ENCODE data around the gene RAI2. TPM values are rescaled to one million over a fixed set of nuclear protein-coding genes. Genes with fewer than 3 reads are reported as not detected.

RAI2 gene
- total RNA-seq, 1 experiment from 2014 or later, result 0.38 TPM

GRCh38 chrX:17844236-17844635 is 16.9 kb downstream of the RAI2 start:
- Histone ChIP-seq H3K4me3 (ENCODE audit: insufficient read depth, low read depth, low read length) (no peak overlapping the region), H3K36me3 (replicated peaks; ENCODE audit: control insufficient read depth, insufficient read depth, low read length) (no peaks in the 10 kb centered on the region), H3K27me3 (ENCODE audit: control insufficient read depth, insufficient read depth, low read length) (no peaks in the 10 kb centered on the region)
- DNase-seq, result no peak

GRCh38 chrX:17842769-17843525 is 18.2 kb downstream of the RAI2 start:
- no peaks in the 10 kb centered on the region for H3K36me3 ChIP-seq (replicated peaks; ENCODE audit: control insufficient read depth, insufficient read depth, low read length)
- no peak overlapping the region for H3K4me3 ChIP-seq (ENCODE audit: insufficient read depth, low read depth, low read length)
- no peaks in the 10 kb centered on the region for H3K27me3 ChIP-seq (ENCODE audit: control insufficient read depth, insufficient read depth, low read length)
- no peak for DNase-seq

GRCh38 chrX:17839269-17839668 is 21.8 kb downstream of the RAI2 start:
- Histone ChIP-seq H3K27me3 (ENCODE audit: control insufficient read depth, insufficient read depth, low read length) (no peaks in the 10 kb centered on the region), H3K36me3 (replicated peaks; ENCODE audit: control insufficient read depth, insufficient read depth, low read length) (no peaks in the 10 kb centered on the region), H3K4me3 (ENCODE audit: insufficient read depth, low read depth, low read length) (no peak overlapping the region)
- no peak for DNase-seq

DNA sequence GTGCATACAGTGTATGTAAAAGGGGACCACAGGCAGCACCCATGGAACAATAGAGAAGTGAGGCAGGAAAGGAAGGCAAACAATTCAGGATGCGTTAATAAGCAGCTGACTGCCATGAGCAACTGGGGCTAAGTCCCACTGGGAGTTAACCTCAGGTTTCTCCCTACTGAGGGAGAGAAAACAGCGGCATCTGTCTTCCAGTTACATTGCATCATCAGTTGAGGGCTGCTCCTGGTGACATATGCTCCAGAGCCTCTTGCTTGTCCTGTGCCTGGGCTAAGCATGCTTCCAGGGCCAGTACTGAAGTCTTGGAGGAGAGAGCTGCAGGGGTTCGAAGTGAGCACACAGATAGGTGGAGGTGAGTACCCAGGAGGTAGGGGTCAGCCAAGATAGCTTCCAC is 24.3 kb downstream of the RAI2 start:
- DNase-seq, result no peak
- H3K4me3 ChIP-seq (ENCODE audit: insufficient read depth, low read depth, low read length), result no peak overlapping the region
- no peaks in the 10 kb centered on the region for H3K27me3 ChIP-seq (ENCODE audit: control insufficient read depth, insufficient read depth, low read length)
- no peaks in the 10 kb centered on the region for H3K36me3 ChIP-seq (replicated peaks; ENCODE audit: control insufficient read depth, insufficient read depth, low read length)

DNA sequence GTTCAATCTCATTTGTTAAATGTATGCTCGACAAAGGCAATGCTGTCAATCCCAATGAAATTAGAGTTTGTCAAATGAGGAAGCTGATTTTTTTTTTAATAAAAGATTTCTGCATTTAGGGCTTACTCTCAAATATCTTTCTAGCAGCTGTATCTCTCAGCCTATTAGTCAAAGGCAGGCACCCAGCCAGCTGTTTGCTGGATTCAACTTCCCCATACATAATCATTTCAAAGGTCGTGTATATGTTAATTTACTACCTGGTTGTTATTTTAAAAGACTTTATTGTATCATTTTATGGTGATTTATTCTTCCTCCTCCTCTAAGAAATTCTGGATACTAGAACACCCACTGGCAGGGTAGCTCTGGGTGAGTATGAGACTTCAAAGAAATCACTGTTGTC is 27.1 kb downstream of the RAI2 start:
- Histone ChIP-seq H3K27me3 (ENCODE audit: control insufficient read depth, insufficient read depth, low read length) (no peaks in the 10 kb centered on the region), H3K4me3 (ENCODE audit: insufficient read depth, low read depth, low read length) (no peak overlapping the region), H3K36me3 (replicated peaks; ENCODE audit: control insufficient read depth, insufficient read depth, low read length) (no peaks in the 10 kb centered on the region)
- DNase-seq, result no peak

DNA sequence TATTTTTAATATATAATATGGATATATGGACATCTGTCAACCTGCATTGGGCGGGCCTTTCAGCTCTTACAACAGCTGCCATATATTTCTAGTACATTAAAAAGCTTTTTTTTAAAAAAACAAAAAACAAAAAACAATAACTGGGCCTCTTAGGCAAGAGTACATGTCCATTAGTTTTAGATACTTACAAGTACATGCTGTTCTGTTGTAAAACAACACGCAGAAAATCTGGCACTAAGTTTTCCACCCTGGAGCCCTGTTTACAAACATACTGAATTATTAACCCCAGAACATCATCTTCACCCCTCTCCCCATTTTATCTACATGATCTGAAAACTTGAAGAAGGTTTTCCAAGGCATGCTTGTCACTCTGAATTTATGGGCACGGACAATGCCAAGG is 29.8 kb downstream of the RAI2 start:
- no peak for DNase-seq
- no peaks in the 10 kb centered on the region for H3K36me3 ChIP-seq (replicated peaks; ENCODE audit: control insufficient read depth, insufficient read depth, low read length)
- no peaks in the 10 kb centered on the region for H3K27me3 ChIP-seq (ENCODE audit: control insufficient read depth, insufficient read depth, low read length)
- no peak overlapping the region for H3K4me3 ChIP-seq (ENCODE audit: insufficient read depth, low read depth, low read length)

DNA sequence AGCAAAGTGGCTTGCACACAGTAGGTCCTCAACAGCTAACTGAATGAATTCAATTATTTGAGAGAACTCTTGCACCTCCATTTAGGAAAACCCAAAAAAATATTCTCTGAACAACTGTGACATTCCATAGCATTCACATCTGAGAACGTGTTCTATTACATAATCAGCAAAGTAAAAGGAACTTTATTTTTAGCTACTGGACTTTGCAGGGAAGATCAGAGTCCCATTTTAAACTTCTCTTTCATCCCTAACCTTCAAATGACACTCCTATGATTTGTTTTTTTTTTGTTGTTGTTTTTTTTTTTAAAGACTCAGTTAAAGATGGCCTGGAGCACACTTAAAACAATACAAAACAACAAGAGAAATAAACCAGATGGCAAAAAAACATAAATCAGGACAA is 30.9 kb downstream of the RAI2 start:
- no peak overlapping the region for H3K4me3 ChIP-seq (ENCODE audit: insufficient read depth, low read depth, low read length)
- no peaks in the 10 kb centered on the region for H3K27me3 ChIP-seq (ENCODE audit: control insufficient read depth, insufficient read depth, low read length)
- no peaks in the 10 kb centered on the region for H3K36me3 ChIP-seq (replicated peaks; ENCODE audit: control insufficient read depth, insufficient read depth, low read length)
- DNase-seq, result no peak

DNA sequence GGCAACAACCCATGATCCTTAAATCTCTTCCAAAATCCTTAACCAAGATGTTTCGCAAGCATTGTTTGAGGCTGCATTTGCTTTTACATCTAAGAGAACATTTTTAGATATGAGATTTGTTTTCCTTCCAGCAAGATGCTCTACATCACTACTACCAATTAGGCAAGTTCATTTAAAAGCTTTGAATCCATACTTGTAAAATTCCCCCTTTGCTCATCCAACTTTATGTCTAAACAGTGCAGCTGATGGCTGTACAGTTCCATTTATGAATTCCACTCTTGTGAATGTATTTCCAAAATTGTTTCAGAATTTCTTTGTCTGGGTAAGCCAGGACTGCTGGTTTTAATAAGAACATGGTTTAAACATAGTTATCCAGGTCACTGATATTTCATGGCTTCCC is 31.5 kb downstream of the RAI2 start:
- no peak for DNase-seq
- Histone ChIP-seq H3K27me3 (ENCODE audit: control insufficient read depth, insufficient read depth, low read length) (no peaks in the 10 kb centered on the region), H3K36me3 (replicated peaks; ENCODE audit: control insufficient read depth, insufficient read depth, low read length) (no peaks in the 10 kb centered on the region), H3K4me3 (ENCODE audit: insufficient read depth, low read depth, low read length) (no peak overlapping the region)

GRCh38 chrX:17828171-17828570 is 32.9 kb downstream of the RAI2 start:
- Histone ChIP-seq H3K4me3 (ENCODE audit: insufficient read depth, low read depth, low read length) (no peak overlapping the region), H3K27me3 (ENCODE audit: control insufficient read depth, insufficient read depth, low read length) (no peaks in the 10 kb centered on the region), H3K36me3 (replicated peaks; ENCODE audit: control insufficient read depth, insufficient read depth, low read length) (no peaks in the 10 kb centered on the region)
- no peak for DNase-seq

DNA sequence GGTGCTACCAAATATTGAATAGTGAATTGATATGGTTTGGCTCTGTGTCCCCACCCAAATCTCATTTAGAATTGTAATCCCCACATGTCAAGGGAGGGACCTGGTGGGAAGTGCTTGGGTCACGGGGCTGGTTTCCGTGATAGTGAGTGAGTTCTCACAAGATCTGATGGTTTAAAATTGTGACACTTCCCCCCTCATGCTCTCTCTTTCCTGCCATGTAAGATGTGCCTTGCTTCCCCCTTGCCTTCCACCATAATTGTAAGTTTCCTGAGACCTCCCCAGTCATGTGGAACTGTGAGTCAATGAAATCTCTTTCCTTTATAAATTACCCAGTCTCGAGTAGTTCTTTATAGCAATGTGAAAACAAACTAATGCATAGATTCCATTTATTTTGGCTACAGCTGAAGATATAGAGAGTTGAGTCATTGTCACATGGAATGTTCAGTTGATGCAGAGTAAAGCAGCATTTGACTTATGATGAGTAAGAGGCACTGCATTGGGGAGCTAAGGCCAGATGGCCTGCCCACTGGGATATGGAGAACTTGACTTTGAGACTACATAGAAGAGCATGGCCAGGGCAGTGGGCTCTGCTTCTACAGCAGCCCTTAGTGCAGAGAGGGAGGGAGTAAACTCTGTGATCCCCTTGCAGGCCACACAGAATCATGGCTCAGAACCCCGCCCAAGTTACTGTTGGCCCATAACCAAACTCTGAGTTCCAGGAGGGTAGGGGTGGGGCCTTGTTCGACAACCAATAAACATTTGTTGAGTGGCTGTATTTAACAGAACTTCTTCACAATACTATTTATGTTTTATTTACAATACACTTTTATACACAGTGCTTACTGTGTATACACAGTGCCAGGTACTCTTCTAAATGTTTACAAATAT is 34.2 kb downstream of the RAI2 start:
- Histone ChIP-seq H3K4me3 (ENCODE audit: insufficient read depth, low read depth, low read length) (no peak overlapping the region), H3K36me3 (replicated peaks; ENCODE audit: control insufficient read depth, insufficient read depth, low read length) (no peaks in the 10 kb centered on the region), H3K27me3 (ENCODE audit: control insufficient read depth, insufficient read depth, low read length) (no peaks in the 10 kb centered on the region)
- DNase-seq, result no peak

DNA sequence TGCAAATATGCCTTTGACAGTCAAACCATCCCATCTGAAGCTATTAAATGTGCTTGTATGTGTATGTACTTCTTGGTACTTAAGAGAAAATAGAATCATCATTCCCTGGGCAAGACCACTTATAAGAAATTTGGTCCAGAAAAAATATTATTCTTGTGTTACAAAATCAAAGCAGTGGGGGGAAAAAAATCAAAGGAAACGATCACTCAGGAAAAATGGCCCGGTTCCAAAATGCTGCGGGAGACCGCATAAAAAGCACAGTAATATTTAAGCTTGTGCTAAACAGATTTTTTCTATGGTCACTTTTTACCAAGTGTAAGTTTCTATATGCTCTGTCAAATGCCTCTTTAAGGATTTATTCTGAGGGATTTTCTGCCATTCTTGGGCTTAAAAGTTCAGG is 36.1 kb downstream of the RAI2 start:
- no peaks in the 10 kb centered on the region for H3K27me3 ChIP-seq (ENCODE audit: control insufficient read depth, insufficient read depth, low read length)
- H3K36me3 ChIP-seq (replicated peaks; ENCODE audit: control insufficient read depth, insufficient read depth, low read length), result no peaks in the 10 kb centered on the region
- H3K4me3 ChIP-seq (ENCODE audit: insufficient read depth, low read depth, low read length), result no peak overlapping the region
- no peak for DNase-seq

GRCh38 chrX:17822351-17822750 is 38.7 kb downstream of the RAI2 start:
- no peak for DNase-seq
- H3K36me3 ChIP-seq (replicated peaks; ENCODE audit: control insufficient read depth, insufficient read depth, low read length), result no peaks in the 10 kb centered on the region
- H3K4me3 ChIP-seq (ENCODE audit: insufficient read depth, low read depth, low read length), result no peak overlapping the region
- H3K27me3 ChIP-seq (ENCODE audit: control insufficient read depth, insufficient read depth, low read length), result no peaks in the 10 kb centered on the region

- no peak overlapping the region for H3K4me3 ChIP-seq (ENCODE audit: insufficient read depth, low read depth, low read length)
- H3K27me3 ChIP-seq (ENCODE audit: control insufficient read depth, insufficient read depth, low read length), result no peaks in the 10 kb centered on the region
- DNase-seq, result no peak
- no peaks in the 10 kb centered on the region for H3K36me3 ChIP-seq (replicated peaks; ENCODE audit: control insufficient read depth, insufficient read depth, low read length)
These were observed 41.0 kb downstream of the RAI2 start for GRCh38 chrX:17820100-17820499.

- no peaks in the 10 kb centered on the region for H3K36me3 ChIP-seq (replicated peaks; ENCODE audit: control insufficient read depth, insufficient read depth, low read length)
- H3K4me3 ChIP-seq (ENCODE audit: insufficient read depth, low read depth, low read length), result no peak overlapping the region
- no peaks in the 10 kb centered on the region for H3K27me3 ChIP-seq (ENCODE audit: control insufficient read depth, insufficient read depth, low read length)
- DNase-seq, result no peak
These were observed 42.4 kb downstream of the RAI2 start for GRCh38 chrX:17818726-17819125.

- DNase-seq, result no peak
- no peaks in the 10 kb centered on the region for H3K27me3 ChIP-seq (ENCODE audit: control insufficient read depth, insufficient read depth, low read length)
- H3K36me3 ChIP-seq (replicated peaks; ENCODE audit: control insufficient read depth, insufficient read depth, low read length), result no peaks in the 10 kb centered on the region
- no peak overlapping the region for H3K4me3 ChIP-seq (ENCODE audit: insufficient read depth, low read depth, low read length)
These were observed 43.8 kb downstream of the RAI2 start for GRCh38 chrX:17817251-17817650.
